Hepatocyte (in vitro differentiated cells): ENCODE results near the gene DPP8.

Source experiments
- CTCF ChIP-seq: fragments of 200-600 bp; sonication (generic); IDR thresholded peaks from 2 replicates; pipeline ENCODE4 v1.5.1; 2016; ENCODE audit warnings: antibody characterized with exemption, mild to moderate bottlenecking; ENCODE audit not compliant: poor library complexity
- EZH2 ChIP-seq: fragments of 200-600 bp; sonication (generic); IDR thresholded peaks from 2 replicates; pipeline ENCODE4 v1.6.1; 2016; ENCODE audit warnings: antibody characterized with exemption, mild to moderate bottlenecking, borderline replicate concordance
- EZH2phosphoT487 ChIP-seq: fragments of 200-600 bp; sonication (generic); IDR thresholded peaks from one replicate; pipeline ENCODE4 v1.6.1; 2018; ENCODE audit warnings: antibody characterized with exemption, mild to moderate bottlenecking, low read depth, moderate library complexity; ENCODE audit not compliant: unreplicated experiment, severe bottlenecking

- TF ChIP-seq CTCF (no peak), EZH2 (no peak), EZH2phosphoT487 (no peak)
These were observed 56.6 kb downstream of the DPP8 start for GRCh38 chr15:65460741-65461347.
